GM12801 (cell line): ENCODE data around the gene RAD17.

ENCODE experiments used
- TF ChIP-seq, protein P1 (sequence below): IDR thresholded peaks from one replicate; pipeline ENCODE4 v1.5.1; 2011; ENCODE audit warnings: control low read depth; ENCODE audit not compliant: insufficient read length; ENCODE audit errors: extremely low read depth

Gene RAD17

GRCh38 chr5:69341520-69342161 lies 28.0 kb upstream of the RAD17 start:
- TF ChIP-seq, protein P1, sequence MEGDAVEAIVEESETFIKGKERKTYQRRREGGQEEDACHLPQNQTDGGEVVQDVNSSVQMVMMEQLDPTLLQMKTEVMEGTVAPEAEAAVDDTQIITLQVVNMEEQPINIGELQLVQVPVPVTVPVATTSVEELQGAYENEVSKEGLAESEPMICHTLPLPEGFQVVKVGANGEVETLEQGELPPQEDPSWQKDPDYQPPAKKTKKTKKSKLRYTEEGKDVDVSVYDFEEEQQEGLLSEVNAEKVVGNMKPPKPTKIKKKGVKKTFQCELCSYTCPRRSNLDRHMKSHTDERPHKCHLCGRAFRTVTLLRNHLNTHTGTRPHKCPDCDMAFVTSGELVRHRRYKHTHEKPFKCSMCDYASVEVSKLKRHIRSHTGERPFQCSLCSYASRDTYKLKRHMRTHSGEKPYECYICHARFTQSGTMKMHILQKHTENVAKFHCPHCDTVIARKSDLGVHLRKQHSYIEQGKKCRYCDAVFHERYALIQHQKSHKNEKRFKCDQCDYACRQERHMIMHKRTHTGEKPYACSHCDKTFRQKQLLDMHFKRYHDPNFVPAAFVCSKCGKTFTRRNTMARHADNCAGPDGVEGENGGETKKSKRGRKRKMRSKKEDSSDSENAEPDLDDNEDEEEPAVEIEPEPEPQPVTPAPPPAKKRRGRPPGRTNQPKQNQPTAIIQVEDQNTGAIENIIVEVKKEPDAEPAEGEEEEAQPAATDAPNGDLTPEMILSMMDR: no peak

DNA sequence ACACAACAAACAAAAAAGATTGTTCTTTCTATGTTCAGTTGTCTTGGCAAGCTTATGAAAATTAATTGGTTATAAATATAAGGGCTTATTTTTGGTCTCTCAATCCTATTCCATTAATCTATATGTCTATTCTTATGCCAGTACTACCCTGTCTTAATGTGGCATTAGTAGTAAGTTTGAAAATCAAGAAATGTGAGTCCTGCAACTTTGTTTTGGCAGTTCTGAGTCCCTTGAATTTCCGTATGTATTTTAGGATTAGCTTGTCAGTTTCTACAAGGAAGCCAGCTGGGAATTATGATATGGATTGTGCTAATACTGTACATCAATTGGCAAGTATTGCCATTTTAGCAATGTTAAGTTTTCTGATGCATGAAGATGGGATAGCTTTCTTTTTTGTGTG lies 26.5 kb upstream of the RAD17 start:
- TF ChIP-seq, protein P1: no peak

- TF ChIP-seq, protein P1: no peak
Observed at GRCh38 chr5:69350664-69351063, 19.0 kb upstream of the RAD17 start.

GRCh38 chr5:69359699-69360098 lies 9.9 kb upstream of the RAD17 start:
- TF ChIP-seq, protein P1: no peak

GRCh38 chr5:69360442-69360841 lies 9.2 kb upstream of the RAD17 start:
- TF ChIP-seq, protein P1: no peak

DNA sequence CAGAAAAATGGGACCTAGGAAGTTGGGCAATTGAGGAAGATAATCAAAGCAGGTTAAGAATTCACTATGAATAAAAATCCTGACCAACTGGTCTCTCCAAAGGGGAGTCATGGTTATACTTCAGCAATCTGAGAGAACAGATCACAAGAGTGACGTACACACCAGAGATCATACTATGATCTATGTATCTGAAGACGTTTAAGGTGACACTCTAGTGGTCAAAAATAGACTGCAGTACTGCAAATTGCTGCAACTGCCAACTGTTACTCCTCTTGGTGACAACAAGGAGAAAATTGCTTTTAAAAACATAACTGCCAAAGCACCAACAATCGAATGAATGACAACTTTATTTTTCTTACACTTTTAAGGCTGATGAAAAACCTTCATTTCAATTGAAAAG lies 5.2 kb upstream of the RAD17 start:
- TF ChIP-seq, protein P1: no peak

DNA sequence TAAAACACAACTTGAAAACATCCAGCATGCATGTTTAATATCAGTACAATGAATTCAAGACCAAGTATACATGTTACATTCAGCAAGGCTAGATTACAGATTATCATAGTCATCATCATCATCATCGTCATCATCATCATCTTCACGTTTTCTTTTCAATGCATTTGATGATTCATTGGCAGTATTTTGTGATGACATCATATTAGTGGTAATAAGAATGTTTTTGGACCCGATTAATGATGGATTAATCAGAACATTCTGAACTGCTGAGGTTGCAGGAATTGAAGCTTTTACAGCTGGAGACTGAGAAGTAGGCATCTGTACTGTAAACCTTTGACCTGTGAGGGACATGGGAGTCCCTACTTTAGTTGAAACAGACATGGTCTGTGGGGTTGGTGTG lies 4.8 kb upstream of the RAD17 start:
- TF ChIP-seq, protein P1: no peak
